GM11168 (cell line): ENCODE data around the gene SEMA3E.

Experiments used
- in situ Hi-C: fragments of 300-500 bp; cut with MboI; formaldehyde crosslinking; loops from one replicate; pipeline ENCODE4 v1.12.0; 2022; ENCODE audit warnings: low sequenced_read_pairs; ENCODE audit not compliant: unreplicated experiment

The SEMA3E gene

DNA sequence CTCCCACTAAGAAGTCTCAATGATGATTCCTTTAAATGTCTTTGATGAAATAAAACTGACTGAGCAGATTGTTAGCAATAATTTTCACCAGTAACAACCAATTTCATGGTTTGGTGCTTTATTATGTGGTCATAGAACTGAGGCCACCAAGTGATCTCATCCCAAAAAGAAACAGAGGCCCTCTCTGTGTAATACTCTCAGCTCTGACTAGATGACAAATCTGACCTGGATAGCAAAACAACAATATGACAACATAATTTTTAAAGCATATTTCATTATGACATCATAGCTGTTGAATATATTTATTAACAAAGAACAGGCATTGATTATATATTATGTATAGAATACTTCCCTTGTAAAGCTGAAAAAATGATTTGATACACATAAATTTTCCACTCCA is 5.9 kb downstream of the SEMA3E start:
- in situ Hi-C loops, result no loop called here

DNA sequence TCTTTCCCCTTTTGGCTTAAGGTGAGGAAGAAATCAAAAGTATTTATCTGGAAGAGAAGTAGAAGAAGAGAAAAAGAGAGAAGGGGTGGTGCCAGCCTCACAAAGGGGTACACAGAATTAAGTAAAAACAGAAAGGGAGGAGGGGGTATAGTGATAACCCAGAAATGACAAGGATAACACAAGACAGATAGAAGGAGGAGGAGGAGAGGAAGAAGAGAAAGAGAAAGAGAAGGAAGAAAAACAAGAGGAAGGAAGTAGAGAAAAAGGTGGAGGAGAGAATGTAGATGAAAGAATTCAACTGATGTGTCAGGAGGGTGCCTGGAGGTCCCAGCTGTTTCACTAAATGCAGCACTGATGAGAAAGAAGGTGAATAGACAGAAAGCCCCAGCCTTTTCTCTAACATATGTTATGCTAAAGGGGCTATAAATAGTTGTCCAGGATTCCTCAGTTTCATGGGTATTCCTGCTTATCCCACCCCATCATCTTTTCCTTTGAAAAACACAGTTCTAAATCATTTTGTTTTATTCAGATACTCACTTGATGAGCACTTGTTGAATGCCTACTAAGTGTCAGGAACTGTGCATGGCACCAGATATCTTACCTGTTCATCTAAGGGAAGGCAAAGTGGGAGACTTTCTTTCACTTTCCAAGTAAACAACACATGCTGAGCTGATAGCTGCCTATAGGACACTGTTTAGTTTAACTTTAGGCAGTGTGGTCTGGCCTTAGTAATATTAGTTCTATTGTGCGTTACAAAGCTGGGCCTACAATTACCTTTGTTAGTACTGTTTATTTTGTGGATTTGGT is 8.0 kb downstream of the SEMA3E start:
- in situ Hi-C loops, result no loop called here

DNA sequence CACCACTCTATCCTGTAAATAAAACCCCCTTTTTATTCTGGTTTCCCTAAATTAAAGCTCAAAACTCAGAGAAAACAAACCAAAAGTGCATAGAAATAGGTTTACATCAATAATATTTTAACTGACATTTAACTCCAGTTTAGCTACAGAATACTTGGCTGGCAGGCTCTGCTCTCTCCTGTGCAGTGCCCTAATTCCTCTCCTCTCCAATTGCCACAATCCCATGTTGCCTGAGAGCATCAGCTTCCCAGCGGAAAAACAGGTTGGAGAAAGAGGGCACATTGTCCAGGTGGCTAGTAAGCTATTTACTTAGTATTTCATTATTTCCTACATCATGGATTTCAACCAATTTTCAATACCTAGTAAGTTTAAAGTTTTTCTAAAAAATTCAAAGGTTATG is 8.7 kb downstream of the SEMA3E start:
- in situ Hi-C loops, result no loop called here

DNA sequence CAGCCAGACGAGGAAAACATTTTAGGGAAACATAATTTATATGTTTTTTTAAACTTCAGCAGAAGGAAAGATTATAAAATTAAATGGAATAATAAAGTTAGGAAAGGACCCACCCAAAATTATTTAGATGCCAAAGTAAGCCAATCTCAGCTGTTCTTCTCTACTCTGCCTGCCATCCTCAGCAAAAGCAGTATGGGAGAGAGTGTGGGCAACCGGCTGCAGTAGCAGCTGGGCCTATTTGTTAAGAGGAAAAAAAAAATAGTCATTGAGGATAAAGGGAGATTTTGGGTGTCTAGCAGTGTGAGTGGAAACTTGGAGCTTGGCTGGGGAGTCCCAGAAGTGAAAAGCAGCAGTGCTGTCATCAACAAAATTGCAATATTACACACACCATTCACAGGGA is 15.4 kb downstream of the SEMA3E start:
- in situ Hi-C loops, result no loop called here

DNA sequence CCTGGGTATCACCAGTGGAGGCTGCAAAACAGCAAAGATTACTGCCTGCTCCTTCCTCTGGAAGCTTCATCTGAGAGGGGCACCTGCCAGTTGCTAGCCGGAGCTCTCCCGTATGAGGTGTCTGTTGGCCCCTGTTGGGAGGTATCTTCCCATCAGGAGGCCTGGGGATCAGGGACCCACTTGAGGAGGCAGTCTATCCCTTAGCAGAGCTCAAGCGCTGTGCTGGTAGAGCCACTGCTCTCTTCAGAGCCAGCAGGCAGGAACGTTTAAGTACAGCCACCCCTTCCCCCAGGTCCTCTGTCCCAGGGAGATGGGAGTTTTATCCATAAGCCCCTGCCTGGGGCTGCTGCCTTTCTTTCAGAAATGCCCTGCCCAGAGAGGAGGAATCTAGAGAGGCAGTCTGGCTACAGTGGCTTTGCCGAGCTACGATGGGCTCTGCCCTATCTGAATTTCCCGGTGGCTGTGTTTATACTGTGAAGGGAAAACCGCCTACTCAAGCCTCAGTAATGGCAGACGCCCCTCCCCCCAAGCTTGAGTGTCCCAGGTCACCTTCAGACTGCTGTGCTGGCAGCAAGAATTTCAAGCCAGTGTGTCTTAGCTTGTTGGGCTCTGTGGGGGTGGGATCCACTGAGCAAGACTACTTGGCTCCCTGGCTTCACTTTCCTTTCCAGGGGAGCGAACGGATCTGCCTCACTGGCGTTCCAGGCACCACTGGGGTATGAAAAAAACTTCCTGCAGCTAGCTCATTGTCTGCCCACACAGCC is 19.6 kb downstream of the SEMA3E start:
- in situ Hi-C loops, result no loop called here

DNA sequence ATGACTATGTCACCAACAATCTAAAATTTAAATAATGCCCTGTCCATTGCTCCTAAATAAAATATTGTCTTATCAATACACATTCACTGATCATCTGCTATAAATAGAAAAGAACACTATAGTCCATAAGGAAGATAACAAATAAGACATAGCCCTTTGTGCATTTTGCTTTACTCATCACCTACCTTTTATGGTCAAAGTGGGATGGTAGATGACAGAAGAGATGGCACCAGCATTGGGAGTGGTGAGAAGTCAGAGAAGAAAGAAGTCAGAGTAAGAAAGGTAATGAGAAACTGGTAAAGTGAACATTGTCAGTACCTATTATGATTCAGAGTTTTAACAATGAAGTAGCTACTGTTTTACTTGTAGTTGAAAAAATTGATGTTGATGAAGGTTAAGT is 31.1 kb downstream of the SEMA3E start:
- in situ Hi-C loops, result no loop called here

DNA sequence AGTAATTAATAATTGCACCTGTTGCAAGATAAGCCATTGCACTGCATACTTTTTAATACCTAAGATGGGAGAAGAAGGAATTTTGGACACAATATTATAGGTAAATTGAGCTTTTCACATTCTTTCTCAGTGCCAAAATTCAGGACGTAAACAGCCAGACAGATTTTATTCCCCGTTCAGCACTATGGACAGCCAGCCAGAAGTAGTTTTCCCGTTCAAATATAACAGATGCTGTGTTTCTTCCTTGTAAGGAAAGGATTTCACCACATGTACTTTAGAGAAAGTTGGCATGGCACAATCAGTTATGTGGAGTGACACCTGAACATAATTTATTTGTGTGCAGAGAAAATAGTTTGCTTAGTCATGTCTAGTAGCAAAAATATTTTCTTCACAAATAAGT is 34.8 kb downstream of the SEMA3E start:
- in situ Hi-C loops, result no loop called here

DNA sequence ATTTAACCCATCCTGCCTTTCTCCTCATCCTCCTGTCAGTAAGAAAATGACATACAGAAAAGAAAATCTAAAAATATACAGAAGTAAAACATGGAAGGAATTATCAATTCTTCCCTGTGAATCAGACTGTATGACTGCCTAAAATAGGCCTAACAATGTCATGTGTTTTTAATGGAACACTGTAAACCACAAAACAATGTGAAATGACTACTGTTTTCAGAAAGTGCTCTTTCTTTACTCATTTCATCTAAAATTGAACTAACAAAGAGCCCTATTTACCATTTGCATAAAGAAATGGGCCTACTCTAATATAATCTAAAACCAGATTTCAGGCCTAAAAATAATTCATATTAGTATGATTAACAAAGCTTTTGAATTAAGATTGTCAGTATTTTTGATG is 35.7 kb downstream of the SEMA3E start:
- in situ Hi-C loops, result no loop called here

DNA sequence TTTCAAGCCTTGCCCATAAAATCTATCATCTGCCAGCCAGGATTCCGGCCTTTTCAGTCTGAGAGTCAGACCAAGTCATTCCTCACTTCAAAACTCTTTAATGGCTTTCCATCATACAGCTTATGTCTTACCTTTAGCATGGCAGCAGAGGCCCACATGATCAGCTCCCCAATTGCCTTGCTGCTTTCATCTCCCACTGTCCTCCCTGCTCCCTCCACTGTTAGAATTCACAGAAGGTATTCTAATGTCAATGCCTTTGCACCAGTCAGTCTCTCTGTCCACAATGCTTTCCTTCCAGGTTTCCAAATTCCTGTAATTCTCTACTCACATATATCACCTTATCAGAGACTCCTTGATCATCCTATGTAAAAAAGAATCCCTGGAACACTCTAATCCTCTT is 37.2 kb downstream of the SEMA3E start:
- in situ Hi-C loops, result no loop called here

DNA sequence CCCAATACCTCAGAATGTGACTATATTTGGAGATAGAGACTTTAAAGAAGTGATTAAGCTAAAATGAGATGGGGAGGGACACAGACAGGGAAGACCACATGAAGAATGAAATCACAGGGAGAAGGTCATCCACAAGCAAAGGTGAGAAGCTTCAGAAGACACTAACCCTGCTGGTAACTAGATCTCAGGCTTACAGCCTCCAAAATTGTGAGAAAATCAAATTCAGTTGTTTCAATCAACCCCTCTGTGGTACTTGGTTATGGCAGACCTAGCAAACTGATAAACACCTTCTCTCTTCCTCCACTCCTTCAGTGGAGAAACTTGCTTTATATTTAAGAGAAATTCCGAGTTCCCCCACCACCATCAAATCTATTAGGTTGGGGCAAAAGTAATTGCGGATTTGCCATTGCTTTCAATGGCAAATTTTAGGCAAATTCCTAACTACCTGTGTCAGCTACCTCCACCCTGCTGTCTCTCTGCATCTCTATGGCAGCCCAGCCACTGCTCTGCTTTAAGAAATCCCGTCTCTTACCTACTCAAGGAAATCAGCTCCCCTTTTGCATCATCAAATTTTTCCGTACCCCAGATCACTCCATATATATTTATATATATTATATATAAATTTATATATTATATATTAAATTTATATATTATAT is 38.2 kb downstream of the SEMA3E start:
- in situ Hi-C loops, result no loop called here

DNA sequence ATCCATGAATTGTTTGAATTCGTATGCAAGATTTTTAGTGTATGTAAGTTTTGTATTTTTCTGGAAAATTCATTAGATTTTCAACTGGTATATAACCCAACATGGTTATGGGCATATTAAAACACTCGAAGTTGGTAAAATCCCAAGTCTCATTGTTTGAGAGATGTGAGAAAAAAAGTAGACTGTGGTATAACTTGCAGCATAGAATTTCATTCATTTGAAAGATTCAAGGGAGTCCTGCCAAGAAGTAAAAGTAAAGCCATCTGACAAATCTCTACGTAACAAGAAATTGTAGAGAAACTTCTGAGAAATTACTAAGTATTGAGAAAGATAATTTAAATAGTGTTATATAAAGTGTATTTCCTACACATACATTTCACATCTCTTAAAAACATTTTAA is 40.2 kb downstream of the SEMA3E start:
- in situ Hi-C loops, result no loop called here

DNA sequence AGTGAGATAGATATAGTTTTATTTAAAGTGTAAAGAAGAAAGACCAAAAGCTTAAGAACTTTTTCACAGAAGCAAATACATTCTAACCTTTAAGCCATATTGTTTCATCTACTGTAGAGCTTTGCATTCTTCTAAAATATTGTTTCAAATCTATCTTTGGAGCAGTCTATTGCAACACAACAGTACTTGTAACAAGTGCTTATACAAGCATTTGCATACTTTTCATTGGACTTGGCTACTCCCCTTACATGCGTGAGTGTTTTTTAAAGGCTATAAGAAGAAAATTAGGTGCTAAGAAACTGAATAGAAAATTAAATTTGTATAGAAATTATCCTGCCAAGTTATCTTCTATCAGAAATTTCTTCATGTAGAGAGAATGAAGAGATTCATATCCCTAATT is 45.3 kb downstream of the SEMA3E start:
- in situ Hi-C loops, result no loop called here

DNA sequence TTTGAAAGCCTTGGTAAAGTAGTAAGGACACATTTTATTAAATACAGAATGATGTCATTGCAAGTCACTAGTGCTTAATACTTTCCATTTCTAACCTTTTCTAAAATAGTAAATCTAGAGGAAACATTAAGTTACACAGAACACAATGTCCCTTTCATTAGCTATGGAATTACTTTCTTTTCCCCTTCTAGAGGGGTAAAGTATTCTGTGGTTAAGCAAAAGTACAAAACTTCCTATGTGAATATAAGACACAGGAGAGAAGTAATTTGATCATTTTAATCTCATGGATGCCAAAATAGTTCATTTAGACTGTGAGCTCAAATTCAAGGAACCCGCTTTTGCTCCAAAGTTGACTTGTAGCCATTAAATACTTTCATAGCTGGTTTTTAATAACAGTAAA is 49.8 kb downstream of the SEMA3E start:
- in situ Hi-C loops, result no loop called here

DNA sequence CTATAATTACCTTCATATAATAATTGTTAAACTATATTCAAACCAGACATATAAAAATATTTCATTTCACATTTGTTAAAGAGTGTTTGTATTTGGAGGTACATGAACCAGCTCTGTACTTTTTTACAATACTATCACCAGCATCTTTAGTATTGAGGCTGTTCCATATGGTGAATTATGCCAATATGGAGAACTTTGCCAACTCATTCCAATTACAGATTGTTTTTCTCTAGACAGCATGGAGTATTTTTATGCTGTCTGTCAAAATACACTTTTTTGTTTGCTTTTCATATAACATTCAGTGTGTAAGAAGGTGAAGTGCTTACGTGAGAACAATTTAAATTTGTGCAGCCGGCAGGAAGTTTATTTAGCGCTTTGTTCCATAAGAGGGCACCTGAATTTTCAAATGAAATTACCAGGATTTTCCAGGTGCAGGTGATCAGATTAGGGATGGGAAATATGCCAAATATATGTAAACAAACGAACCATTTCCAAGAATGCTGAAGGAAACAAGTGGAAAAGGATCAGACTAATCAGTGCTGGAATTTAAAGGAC is 54.9 kb downstream of the SEMA3E start:
- in situ Hi-C loops, result no loop called here

DNA sequence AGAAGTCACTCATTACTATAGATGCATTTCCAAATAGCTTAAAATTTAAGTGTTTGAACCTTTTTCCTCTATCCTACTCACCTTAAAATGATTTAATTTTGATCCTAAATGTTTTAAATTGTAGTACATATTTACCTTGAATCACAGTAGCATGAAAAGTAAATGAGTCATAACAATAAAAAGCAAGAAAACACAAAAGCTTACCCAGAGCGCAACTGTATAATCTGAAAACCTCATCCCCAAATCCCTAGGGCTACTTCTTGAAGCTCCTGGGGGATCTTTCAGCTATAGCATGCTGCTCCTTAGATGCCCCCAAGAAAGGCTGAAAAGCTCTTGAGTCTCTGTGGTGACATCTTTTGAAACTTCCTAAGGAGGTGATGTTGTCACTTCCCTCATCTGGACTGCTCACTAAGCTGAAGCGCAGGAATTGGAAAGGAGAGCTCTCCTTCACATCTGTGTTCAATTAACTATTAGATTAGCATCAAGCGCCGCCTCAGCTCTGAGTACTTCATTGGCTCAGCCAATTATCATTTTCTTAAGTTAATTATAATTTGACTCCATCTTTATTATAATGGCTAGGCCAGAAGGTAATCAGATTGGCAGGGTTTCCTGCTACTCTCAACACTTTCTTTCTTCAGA is 60.2 kb downstream of the SEMA3E start:
- in situ Hi-C loops, result no loop called here

DNA sequence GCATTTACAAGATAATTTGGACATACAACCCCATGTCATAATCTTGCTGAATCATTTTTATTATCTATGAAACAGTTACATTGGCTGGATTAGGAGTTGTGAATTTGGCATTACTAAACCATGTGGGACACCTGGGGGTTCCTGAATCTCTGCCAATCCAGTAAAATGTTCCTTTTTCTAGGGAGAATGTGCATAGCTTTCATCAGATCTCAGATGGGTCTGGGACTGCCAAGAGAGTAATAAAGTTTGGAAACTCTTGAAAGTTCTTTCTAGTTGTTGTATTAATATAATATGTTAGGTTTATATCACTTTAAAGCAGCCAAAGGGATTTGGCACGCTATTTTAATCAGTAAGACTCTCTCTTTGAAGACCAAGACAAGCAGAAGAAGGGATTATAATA is 62.7 kb downstream of the SEMA3E start:
- in situ Hi-C loops, result no loop called here

DNA sequence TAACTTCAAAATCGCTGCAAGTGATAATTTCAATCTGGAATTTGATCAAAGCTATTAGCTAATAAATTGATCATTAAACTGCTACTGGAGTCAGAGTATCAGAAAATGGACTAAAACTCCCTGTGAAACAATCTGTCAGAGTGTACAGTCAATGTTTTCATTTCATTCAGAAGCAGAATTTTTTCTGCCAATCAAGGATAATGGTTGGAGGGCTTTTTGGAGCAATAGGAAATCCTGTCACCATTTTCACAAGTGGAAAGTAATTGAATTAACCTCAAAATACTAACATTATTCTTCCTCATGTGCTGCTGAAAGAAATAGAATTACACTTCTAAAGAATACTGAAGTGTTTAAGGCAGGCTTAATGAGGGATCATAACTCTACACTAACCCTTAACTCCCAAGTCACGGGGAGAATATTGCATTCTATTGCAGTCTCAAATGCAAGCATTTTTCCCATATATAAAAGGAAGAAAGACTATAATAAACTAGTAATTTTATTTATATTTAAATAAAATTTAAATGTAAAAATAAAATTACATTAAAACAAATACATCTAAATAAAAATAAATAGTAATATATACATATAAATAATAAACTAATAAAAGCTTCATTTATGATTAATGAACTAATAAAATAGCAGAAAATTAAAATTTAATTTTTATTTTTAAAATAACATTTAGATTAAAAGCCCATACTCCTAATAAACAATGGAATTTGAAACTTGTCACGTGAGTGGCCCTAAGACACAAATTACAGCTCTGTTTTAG is 67.1 kb downstream of the SEMA3E start:
- in situ Hi-C loops, result no loop called here

DNA sequence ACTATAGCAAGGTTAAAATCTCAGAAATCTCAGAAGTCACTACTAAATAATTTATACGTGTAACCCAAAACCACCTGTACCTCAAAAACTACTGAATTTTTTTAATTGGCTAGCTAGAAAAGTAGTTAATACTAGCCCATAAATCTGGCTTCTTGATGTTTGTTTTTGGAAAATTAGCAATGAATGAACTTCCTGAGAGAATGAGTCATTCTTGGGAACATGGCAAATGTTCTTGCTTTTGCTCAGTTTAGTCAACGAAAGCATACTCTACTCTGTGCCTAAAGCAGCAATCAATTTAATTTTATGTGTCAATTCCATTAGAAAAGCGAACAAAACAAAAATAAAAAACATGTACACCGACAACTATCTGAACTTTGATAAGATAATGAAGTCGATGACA is 69.2 kb downstream of the SEMA3E start:
- in situ Hi-C loops, result no loop called here

DNA sequence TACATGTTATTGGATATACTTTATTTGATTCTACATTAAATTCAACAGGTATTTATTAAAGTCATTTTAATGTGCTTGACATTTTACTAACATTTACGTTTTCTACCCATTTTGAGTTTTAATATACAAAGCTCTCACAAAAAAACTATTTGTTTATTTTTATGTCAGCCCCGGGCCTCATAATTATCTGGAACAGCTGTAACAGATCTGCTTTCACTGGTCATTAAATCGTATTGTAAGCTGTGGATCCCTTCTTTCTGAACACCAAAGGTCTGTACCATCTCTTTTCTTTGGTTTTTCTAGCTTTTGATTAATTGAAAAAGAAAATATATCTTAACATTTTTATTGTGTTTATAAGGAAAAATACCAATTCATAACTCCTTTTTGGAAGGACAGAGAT is 73.5 kb downstream of the SEMA3E start:
- in situ Hi-C loops, result no loop called here

DNA sequence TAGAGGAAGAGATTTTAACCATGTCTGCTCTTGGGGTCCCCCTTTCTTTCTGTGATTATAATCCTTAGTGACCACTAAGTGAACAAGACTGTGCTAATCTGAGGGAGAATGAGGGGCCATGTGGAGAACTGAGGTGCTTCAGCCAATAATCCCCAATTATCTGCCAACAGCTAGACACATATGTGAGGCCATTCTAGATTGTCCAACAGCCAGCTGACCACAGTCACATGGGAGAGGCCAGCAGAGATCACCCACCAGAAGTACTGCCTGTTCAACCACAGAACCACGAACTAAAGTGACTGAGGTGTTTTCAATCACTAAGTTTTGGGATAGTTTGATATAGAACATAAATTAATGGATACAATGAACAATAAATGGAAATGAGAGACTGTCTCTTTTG is 74.3 kb downstream of the SEMA3E start:
- in situ Hi-C loops, result no loop called here
